NB4 (cell line): ENCODE results near the gene RNF40.
A peak's percentile ranks its signal among the peaks of the same experiment; 100 is the strongest.

Source experiments
- DNase-seq: peaks from one replicate; pipeline ENCODE4 v3.0.0; 2010; ENCODE audit warnings: low read depth
- H3K4me3 ChIP-seq: one replicate; pipeline ENCODE4 v1.5.1; 2011; ENCODE audit warnings: mild to moderate bottlenecking, low read depth, low read length, moderate library complexity
- MYC ChIP-seq: IDR thresholded peaks from 2 replicates; pipeline ENCODE4 v1.6.1; 2011; ENCODE audit warnings: low read depth, low read length
- POLR2A ChIP-seq: IDR thresholded peaks from 2 replicates; pipeline ENCODE4 v1.6.1; 2011; ENCODE audit warnings: mild to moderate bottlenecking; ENCODE audit not compliant: insufficient read length; ENCODE audit errors: extremely low read depth
- TF ChIP-seq, protein P1 (sequence below): IDR thresholded peaks from 2 replicates; pipeline ENCODE4 v1.6.1; 2011; ENCODE audit warnings: low read depth, low read length
- TF ChIP-seq, protein P2 (sequence below): IDR thresholded peaks from one replicate; pipeline ENCODE4 v1.5.1; 2012; ENCODE audit warnings: low read depth, low read length

The RNF40 gene

DNA sequence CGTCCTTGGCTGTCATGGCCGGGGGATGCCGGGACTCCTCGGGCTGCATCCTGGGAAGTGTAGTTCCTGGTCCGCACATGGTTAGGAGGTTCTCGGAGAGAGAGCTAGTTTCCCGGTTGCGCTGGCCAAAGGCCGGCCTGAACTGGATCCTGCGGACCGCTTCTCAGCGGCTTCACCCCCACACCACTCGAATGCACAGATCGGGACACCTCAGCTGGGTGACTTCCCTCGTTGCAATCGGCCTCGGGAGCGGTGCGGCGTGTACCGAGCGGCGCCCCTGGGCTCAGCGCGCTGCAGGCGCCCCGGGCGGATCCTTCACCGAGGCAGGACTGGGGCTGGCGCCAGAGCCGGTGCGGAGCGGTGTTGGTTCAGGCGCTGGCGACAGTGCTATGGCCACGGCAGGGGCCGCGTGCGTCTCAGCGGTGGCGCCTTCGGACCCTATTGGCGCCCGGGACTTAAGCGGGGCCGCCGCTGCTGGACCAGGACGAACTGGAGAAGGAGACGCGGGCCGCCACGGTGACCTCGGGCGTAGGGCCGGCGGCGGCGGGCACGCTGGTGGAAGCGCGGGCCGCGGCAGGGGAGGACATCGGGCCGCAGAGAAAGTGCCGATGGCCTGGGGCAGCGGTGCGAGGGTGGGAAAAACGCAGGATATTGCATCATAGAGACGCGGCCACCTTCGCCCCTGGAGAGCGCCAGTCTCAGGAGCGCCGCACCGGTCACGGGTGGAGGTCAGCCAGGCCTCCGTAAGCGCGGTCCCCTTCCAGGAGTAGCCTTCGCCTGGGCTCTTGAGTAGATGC, 13.5 kb downstream of the RNF40 start:
- DNase-seq, result peak; percentile 90
- TF ChIP-seq, protein P1, sequence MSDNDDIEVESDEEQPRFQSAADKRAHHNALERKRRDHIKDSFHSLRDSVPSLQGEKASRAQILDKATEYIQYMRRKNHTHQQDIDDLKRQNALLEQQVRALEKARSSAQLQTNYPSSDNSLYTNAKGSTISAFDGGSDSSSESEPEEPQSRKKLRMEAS, result peak; percentile 94
- TF ChIP-seq, protein P2, sequence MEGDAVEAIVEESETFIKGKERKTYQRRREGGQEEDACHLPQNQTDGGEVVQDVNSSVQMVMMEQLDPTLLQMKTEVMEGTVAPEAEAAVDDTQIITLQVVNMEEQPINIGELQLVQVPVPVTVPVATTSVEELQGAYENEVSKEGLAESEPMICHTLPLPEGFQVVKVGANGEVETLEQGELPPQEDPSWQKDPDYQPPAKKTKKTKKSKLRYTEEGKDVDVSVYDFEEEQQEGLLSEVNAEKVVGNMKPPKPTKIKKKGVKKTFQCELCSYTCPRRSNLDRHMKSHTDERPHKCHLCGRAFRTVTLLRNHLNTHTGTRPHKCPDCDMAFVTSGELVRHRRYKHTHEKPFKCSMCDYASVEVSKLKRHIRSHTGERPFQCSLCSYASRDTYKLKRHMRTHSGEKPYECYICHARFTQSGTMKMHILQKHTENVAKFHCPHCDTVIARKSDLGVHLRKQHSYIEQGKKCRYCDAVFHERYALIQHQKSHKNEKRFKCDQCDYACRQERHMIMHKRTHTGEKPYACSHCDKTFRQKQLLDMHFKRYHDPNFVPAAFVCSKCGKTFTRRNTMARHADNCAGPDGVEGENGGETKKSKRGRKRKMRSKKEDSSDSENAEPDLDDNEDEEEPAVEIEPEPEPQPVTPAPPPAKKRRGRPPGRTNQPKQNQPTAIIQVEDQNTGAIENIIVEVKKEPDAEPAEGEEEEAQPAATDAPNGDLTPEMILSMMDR, result no peak
- TF ChIP-seq POLR2A, result peak; percentile 58
- peak; percentile 98 for TF ChIP-seq MYC
- peak overlapping the region; percentile 77 for H3K4me3 ChIP-seq

DNA sequence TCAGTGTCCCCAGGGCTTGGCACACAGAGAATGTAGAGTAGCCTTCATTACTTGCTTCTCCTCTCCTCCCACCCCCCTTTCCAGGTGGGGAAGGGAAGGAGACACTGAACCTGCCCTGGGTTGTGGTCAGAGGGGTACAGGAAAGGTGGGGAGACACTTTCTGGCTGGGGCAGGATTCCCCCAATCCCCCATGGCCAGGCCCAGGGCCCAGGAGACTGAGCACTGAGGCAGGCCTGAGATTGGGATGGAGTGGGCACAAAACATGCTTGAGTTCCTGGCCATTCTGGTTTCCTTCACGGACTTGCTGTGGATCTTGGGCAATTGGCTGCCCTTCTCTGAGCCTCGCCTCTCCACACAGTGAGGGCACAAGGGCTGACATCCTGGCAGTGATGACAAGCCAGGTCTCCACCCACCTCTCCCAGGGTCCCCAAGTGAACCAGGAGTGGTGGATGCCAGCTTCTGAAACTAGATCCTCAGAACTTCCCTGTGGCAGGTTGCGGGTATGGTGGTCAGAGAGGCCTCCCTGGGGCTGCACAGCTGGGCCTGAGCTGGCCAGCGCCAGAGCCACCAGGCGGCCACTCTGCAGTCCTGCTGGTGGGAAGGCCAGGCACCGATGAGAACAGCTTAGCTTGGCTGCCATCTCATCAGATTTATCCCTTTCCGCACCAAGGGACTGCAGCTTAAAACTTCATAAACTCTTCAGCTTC, 15.6 kb downstream of the RNF40 start:
- no peak overlapping the region for H3K4me3 ChIP-seq
- TF ChIP-seq MYC, result no peak
- TF ChIP-seq, protein P1, result no peak
- DNase-seq, result no peak

DNA sequence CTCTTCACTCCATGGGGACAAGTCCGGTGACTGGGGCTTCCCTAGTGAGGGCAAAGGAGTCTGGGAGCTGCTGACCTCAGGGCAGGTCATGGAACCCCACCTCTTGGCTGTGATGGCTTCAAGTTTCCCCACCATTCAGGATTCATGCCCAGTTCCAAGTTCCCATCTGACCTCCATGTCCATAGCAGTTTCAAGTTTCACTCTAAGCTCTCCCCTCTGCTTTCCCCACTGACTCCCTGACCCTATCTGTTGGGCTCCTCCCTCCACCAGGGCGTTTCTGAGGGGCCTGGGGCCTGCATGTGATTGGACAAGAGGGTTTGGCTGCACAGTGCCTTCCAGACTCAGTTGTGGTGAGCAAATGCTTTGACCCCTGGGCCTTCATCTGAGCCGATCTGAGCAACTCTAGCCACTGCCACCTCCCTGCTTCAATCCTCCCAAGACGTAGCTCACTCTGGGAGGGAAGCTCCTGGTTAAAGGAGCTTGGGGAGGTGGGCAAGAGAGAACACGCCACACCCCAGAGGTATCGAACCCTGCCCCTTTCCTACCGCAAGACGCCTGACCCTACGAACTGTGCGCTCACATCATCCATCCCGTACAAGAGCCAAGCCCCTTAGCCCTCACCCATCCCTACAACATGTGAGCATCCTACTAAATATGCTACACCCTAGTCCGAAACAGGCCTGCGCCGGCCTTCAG, 16.6 kb downstream of the RNF40 start:
- TF ChIP-seq MYC (no peak), POLR2A (no peak)
- TF ChIP-seq, protein P1, result no peak
- TF ChIP-seq, protein P2, result no peak
- peak; percentile 81 for DNase-seq
- no peak overlapping the region for H3K4me3 ChIP-seq

DNA sequence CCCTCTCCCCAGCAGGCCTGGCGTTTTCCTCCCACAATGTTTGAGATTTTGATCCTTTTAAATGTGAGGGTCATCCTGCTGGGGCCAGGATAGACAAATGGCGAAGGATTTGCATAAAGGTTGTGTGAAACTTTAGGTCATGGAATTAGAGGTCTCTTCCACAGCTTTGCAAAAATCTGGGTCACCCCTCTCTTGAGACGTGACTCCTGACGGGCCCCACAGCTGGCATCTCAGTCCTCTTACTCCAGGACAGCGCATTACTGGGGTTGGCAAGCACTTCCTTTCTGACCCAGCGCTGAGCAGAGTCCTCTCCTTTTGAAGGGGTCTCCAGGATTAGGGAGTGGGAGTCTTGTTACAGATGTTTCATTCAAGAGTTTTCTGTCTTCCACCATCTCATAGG, 17.5 kb downstream of the RNF40 start:
- TF ChIP-seq POLR2A, result no peak
- TF ChIP-seq, protein P2, result no peak
- H3K4me3 ChIP-seq, result no peak overlapping the region
- no peak for DNase-seq

DNA sequence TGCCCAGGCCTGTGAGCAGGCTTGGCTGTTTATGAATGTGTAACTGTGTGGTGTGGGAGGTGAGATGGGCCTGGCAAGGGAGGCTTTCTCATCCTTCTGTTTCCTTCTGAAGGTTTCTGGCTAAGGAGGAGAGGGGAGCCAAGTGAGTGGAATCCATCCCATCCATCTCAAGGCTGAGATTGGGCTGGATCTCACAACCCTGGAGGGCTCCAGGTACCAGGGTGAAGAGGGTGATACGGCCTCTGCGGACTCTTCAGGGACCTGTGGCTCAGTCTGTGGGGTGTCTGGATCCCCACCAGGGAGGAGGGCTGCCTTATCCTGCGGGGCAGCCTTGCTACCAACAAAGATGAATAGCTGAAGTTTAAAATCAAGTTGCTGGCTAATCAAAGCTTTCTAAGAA, 17.9 kb downstream of the RNF40 start:
- H3K4me3 ChIP-seq, result no peak overlapping the region
- DNase-seq, result no peak
- TF ChIP-seq, protein P2, result no peak
- no peak for TF ChIP-seq POLR2A
- TF ChIP-seq, protein P1, result no peak

DNA sequence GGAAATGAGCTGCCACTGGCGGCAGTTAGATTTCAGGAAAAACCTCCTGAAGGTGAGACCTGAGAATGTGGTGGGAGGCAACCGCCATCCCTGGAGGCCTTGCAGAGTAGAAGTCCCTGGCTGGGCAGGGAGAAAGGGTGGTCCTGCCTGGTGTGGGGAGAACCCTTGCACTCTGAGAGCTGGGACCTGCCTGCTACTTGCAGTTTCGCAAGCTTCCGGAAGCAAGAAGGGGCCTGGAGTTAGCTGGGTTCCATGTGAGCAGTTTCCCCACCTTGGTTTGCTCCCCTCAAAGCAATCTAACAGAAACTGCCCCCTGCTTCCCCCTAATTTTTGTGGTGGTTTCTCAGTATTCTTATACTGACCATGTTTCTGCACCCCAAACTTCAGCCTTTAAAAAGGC, 18.4 kb downstream of the RNF40 start:
- DNase-seq, result peak; percentile 84
- TF ChIP-seq MYC, result peak; percentile 66
- no peak for TF ChIP-seq POLR2A
- TF ChIP-seq, protein P1, result peak; percentile 66; the same call in 1 of the 2 replicates
- TF ChIP-seq, protein P2, result no peak

More for the DNA sequence above, 18.4 kb downstream of the RNF40 start:
- H3K4me3 ChIP-seq, result no peak overlapping the region
